NCI-H524 treated with DMSO at 0.1 percent for 48 hours (cell line): ENCODE measurements around the gene CFAP97.
"Not testable (repeated sequence)": the region's sequence is repeated elsewhere in the genome, so short reads cannot be mapped to it uniquely, and the experiment has no call there.

Experiments used
- DNase-seq: peaks from one replicate; lab custom pipeline; 2025; lab: John Stamatoyannopoulos, UW

Gene CFAP97

DNA sequence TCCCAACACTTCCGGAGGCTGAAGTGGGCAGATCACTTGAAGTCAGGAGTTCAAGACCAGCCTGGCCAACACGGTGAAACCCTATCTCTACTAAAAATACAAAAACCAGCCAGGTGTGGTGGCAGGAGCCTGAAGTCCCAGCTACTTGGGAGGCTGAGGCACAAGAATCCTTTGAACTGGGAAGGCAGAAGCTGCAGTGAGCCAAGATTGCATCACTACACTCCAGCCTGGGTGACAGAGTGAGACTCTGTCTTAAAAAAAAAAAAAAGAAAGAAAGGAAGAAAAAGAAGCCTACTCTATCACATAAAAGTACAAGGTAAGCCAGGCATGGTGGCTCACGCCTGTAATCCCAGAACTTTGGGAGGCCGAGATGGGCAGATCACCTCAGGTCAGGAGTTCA, 5.6 kb downstream of the CFAP97 start:
- not testable (repeated sequence) for DNase-seq

DNA sequence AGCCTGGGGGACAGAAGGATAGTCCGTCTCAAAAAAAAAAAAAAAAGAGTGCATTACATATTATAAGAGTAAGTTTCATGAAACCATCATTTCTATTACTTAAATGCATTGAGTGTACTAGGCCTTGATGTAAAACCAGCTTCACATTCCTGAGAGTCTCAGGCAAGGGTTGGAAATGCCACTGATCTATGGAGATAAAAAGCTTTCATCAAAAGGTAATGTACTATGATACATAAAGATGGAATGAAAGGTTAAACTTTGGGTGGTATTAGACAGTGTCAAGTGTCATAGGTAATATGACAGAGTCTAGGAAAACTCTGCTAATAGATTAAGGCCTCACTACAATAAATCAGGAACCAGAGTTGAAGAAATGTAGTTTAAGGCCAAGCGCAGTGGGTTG, 7.4 kb downstream of the CFAP97 start:
- DNase-seq: no peak

DNA sequence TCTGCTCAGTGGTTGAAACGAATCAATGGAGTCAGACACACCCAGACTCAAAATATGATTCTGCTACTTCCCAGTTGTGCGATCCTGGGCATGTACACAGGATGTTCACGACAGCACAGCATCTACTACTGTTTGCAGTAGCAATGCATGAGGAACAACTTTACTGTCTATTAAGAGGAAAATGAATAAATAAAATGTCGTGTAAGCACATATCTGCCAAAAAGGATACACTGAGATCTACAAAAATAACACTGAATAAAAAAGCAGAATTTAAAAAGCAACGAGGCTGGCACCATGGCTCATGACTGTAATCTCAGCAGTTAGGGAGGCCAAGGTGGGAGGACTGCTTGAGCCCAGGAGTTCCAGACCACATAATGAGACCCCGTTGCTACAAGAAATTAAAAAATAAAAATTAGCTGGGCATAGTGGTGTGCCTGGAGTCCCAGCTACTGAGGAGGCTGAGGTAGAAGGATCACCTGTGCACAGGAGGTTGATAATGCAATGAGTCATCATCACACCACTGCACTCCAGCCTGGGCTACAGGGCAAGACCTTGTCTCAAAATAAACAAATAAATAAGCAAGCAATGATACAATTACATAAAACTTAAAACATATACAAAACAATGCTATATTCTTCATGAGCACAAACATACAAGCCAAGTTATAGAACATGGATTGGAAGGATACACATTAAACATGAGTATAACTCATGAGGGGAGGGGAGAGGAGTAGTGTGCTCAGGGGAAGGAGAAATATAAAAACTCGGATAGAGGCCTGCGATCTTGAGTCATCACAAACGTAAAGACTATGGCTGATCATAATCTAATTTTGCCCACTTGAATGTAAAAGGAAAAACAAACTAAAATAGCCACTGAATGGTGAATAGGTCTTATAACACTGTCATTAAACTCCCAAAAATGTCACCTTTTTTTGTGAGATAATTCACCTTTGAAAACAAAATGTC, 8.6 kb downstream of the CFAP97 start:
- no peak for DNase-seq

- DNase-seq: no peak
Measured at GRCh38 chr4:185192059-185192458, 11.7 kb downstream of the CFAP97 start.

- no peak for DNase-seq
Measured at GRCh38 chr4:185190306-185190856, 13.4 kb downstream of the CFAP97 start.

DNA sequence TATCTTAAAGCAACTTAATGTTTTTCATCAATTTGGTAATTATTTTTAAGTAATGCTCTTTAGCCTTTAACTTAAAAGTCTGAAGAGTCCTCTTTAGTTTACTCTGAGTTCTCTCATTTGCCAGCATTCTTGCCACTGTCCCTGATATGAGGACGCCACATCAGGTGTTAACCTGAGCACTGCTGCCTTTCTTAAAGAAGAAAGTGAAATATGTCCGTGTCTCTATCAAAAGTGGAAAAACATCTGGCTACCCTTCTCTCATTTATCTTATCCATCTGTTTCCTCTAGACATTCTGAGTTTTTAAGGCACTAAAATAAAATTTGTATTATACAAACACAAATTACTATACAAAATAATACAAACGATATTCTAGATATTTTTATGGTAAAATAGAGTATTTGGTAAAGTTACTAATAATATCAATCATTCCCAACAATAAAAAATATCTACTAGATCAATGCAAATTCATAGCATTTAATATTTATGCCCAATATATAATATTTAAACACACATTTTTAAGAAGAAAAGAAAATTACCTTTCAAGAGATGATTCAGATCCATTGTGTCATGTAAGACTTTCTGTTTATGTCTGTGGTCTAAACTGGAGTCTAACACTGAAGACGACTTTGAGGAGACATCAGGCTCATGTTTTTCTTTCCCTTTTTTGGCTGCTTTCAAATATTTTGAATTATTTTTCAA, 14.0 kb downstream of the CFAP97 start:
- no peak for DNase-seq

DNA sequence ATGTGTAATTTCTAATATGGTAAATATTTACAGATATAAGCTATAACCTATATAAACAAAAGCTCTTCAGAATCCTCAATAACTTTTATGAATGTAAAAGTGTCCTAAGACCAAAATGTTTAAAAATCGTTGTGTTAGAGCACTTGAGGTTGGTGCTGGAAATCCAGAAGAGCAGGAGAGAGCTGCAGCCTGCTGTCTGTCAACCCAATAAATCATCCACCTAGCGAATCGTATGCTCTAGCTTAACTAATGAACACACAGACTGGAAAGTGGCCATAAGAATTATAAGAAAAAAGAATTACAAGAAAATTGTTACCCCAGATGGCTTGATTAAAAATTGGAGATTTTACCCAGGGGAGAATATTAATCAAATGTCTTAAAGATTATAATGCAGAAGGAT, 17.0 kb downstream of the CFAP97 start:
- DNase-seq: no peak

DNA sequence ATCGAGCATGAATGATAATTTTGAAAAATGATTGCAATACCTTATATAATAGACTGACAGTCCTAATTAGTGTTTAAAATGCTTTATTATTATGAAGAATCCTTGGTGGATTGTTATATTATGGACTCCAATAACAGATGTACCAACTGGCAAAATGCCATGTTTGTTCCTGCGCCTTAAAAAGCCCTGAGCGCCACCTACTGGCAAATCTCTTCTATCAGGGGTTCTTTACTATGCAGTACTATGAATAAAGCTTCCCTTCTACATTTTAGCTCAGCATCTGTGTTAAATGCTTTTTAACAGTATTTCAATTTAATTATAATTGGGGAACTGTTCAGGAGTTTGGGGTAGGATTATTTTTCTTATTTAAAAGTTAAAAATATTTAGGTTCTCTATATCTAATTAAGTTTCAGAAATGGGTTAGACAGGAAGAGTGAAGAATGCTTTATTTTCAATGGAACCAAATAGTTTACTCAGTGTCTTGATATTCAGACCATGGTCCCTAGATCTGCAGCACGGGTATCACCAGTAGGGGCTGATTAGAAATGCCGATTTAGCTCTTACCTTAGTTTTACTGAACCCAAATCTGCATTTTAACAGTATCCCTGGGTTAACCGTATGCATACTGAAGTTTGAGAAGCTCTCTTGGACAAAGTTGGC, 20.0 kb downstream of the CFAP97 start:
- DNase-seq: no peak

- DNase-seq: no peak
Measured at GRCh38 chr4:185182239-185182638, 21.6 kb downstream of the CFAP97 start.

- no peak for DNase-seq
Measured at GRCh38 chr4:185179488-185179887, 24.3 kb downstream of the CFAP97 start.

- DNase-seq: no peak
Measured at GRCh38 chr4:185171373-185172071, 32.3 kb downstream of the CFAP97 start.

- no peak for DNase-seq
Measured at GRCh38 chr4:185167234-185167633, 36.6 kb downstream of the CFAP97 start.

DNA sequence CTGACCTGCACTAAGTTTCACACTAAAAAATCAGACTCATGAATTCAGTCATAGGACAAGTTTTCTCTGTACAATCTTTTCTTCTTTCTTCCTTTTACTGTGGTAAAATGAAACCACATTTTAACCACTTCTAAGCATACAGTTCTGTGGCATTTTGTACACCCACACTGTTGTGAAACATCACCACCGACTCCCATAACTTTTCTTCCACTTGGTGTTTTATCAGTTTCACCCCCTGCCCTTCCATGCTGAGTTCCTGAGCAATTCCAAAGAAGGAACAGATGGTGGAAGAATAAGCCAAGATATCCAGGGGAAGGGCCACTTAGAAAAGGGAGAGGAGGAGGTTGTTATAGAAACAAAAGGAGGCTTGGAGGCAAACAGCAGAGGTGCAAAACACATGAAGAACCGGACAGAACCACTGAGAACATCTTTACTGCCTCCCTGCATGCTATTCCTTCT, 38.2 kb downstream of the CFAP97 start:
- DNase-seq: peak; percentile 18

GRCh38 chr4:185151296-185151695, 52.5 kb downstream of the CFAP97 start:
- DNase-seq: no peak

- no peak for DNase-seq
Measured at GRCh38 chr4:185149392-185149791, 54.4 kb downstream of the CFAP97 start.

DNA sequence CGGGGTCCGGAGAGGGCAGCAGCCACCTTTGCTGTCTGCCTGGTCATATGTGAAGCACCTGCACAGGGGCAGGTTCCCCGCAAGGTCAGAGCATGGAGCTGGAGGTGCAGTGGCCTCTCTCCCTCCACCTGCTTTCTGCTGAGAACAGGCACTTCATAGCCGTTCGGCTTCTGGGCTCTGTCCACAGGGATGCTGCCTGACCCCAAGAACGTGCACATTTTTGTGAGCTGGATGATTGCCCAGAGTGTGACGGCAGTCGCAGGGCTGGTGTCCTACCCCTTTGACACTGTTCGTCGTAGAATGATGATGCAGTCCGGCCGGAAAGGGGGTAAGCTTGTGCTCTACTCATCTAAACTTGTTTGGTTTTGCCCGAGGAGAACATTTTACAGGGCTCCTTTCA, 58.2 kb downstream of the CFAP97 start:
- no peak for DNase-seq

GRCh38 chr4:185144601-185145240, 59.1 kb downstream of the CFAP97 start:
- no peak for DNase-seq

GRCh38 chr4:185143601-185143969, 60.2 kb downstream of the CFAP97 start:
- no peak for DNase-seq

GRCh38 chr4:185142912-185143600, 60.7 kb downstream of the CFAP97 start, which contains the start of gene SLC25A4:
Gene SLC25A4 (plus strand): TSS chr4:185143266. CDS start chr4:185143373, 107 bp downstream.
- no peak for DNase-seq

DNA sequence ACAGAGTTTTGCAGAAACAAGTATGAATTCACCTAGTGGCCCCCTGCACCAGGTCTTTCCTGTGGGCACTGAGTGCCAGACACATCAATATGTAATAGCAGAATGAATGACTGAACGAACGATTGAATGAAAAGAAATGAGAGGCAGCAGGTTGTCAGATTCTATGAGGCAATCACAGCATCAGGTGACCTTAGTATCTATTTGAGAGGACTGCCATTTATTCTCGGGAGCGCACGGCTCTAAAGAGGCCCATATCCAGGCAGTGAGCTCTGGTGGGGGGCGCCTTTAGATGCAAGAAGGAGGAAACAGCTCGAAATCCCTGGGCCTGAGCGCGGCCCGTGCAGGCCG, 61.3 kb downstream of the CFAP97 start:
- no peak for DNase-seq

DNA sequence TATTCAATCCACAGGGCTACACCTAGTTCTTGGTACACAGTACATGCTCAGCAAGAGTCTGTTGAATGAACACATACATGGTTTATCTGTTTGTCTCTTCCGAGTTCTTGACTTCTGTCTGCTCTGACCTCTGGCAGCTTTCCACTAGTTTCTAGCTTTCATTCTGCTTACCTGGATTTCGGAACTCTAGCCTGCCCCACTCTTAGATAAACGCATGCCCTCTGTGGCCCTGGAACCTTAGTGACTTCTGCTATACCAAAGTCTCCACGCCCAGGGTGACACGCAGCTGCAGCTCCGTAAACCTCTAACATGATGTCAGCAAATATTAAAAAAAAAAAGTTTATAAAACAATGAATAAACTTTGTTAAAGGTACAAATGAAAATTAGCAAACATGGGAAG, 62.0 kb downstream of the CFAP97 start:
- DNase-seq: no peak
